PC-9 (cell line): ENCODE results near the gene GALNT14.

ENCODE experiments used
- CTCF ChIP-seq: fragments of 200-600 bp; sonication (generic); conservative IDR thresholded peaks from 2 replicates; pipeline ENCODE4 v1.6.1; 2017; ENCODE audit warnings: mixed run types, antibody characterized with exemption, mild to moderate bottlenecking, moderate library complexity
- EZH2 ChIP-seq: fragments of 200-600 bp; sonication (generic); IDR thresholded peaks from 2 replicates; pipeline ENCODE4 v1.8.0; 2017; ENCODE audit warnings: antibody characterized with exemption, low read depth

- TF ChIP-seq CTCF (no peak), EZH2 (no peak)
Measured at GRCh38 chr2:30888852-30889409, 249.3 kb downstream of the GALNT14 start.
